Endothelial cell of umbilical vein (primary cell): ENCODE results near the gene PIK3C2G. TPM values are rescaled to one million over a fixed set of nuclear protein-coding genes. Genes with fewer than 3 reads are reported as not detected.

Experiments used
- BruUV-seq: library from RNA; stranded (reverse); fragments of 400-500 nt; replicated peaks from 2 replicates; lab custom pipeline; 2021; lab: Mats Ljungman, UMichigan
- CTCF ChIA-PET: fragments of 300-600, 350-600 bp; sonication (Branson Sonifier 250); formaldehyde crosslinking; loops from one replicate; lab custom pipeline; 2021; ENCODE audit warnings: antibody characterized with exemption, inconsistent platforms; lab: Charles Lee
- POLR2A ChIA-PET: fragments of 300-600, 350-600 bp; sonication (Branson Sonifier 250); formaldehyde crosslinking; loops from one replicate; lab custom pipeline; 2021; ENCODE audit warnings: antibody characterized with exemption, inconsistent platforms; lab: Charles Lee
- DNase-seq: peaks from one replicate; pipeline ENCODE4 v3.0.0-alpha.2; 2011; ENCODE audit warnings: low read depth, low spot score
- FAIRE-seq: peaks from 2 replicates; lab custom pipeline; 2011; peaks lifted over from hg19 to GRCh38; lab: Jason Lieb, UNC
- H2AFZ ChIP-seq: 2 replicates; pipeline ENCODE4 v1.6.0; 2012; ENCODE audit warnings: low read depth, low read length, control low read depth, inconsistent platforms
- H3K27ac ChIP-seq: 2 replicates; pipeline ENCODE4 v1.5.1; 2011; ENCODE audit warnings: low read depth, mild to moderate bottlenecking, control low read depth, low read length, moderate library complexity; ENCODE audit not compliant: insufficient read depth
- H3K27me3 ChIP-seq, 2 experiments: 2 replicates each; pipeline versions ENCODE4 v1.6.0 to v1.6.1; 2011; ENCODE audit warnings: low read length in 2 of 2, mixed read lengths in 1 of 2; ENCODE audit not compliant: control insufficient read depth in 2 of 2, insufficient read depth in 2 of 2
- H3K36me3 ChIP-seq, 2 experiments: 2 replicates in 1 of 2; 3 replicates in 1 of 2; pipeline ENCODE4 v1.5.1; 2011; ENCODE audit warnings: low read length in 2 of 2, mild to moderate bottlenecking in 1 of 2, moderate library complexity in 1 of 2; ENCODE audit not compliant: control insufficient read depth in 2 of 2, insufficient read depth in 2 of 2; ENCODE audit errors: extremely low read depth in 1 of 2
- H3K4me1 ChIP-seq: 3 replicates; pipeline ENCODE4 v1.5.1; 2011; ENCODE audit warnings: mild to moderate bottlenecking, low read length; ENCODE audit not compliant: control insufficient read depth, insufficient read depth; ENCODE audit errors: extremely low read depth
- H3K4me2 ChIP-seq: 2 replicates; pipeline ENCODE4 v1.6.1; 2011; ENCODE audit warnings: low read length, control low read depth, mixed read lengths; ENCODE audit not compliant: insufficient read depth
- H3K4me3 ChIP-seq, 3 experiments: fragments of 200-600 bp in 1 of 3; sonication (generic), shearing (Covaris generic) in 1 of 3; replicated peaks in 1 of 3; 2 replicates each; pipeline ENCODE4 v1.5.1; 2011 to 2016; ENCODE audit warnings: control low read depth in 3 of 3, low read length in 3 of 3, mild to moderate bottlenecking in 2 of 3, inconsistent platforms in 1 of 3, low read depth in 1 of 3, moderate library complexity in 1 of 3; ENCODE audit not compliant: insufficient read depth in 1 of 3
- H3K79me2 ChIP-seq: 2 replicates; pipeline ENCODE4 v1.6.0; 2012; ENCODE audit warnings: low read length, inconsistent platforms; ENCODE audit not compliant: control insufficient read depth, insufficient read depth
- H3K9ac ChIP-seq: replicated peaks from 2 replicates; pipeline ENCODE3; 2011; ENCODE audit warnings: low read length, control low read depth; ENCODE audit not compliant: insufficient read depth; ENCODE audit errors: extremely low read depth
- H3K9me1 ChIP-seq: replicated peaks from 3 replicates; pipeline ENCODE4 v1.6.0; 2011; ENCODE audit warnings: mild to moderate bottlenecking, low read length; ENCODE audit not compliant: control insufficient read depth, insufficient read depth; ENCODE audit errors: extremely low read depth
- H3K9me3 ChIP-seq: replicated peaks from 2 replicates; pipeline ENCODE4 v1.5.1; 2012; ENCODE audit warnings: low read length, inconsistent platforms; ENCODE audit not compliant: control insufficient read depth, insufficient read depth
- H4K20me1 ChIP-seq: replicated peaks from 2 replicates; pipeline ENCODE3; 2011; ENCODE audit warnings: mild to moderate bottlenecking, low read length; ENCODE audit not compliant: control insufficient read depth, insufficient read depth; ENCODE audit errors: extremely low read depth
- CTCF ChIP-seq, 2 donors: IDR thresholded peaks; 1 replicate in 1 of 2; 2 replicates in 1 of 2; pipeline ENCODE4 v1.5.1; 2011; ENCODE audit warnings: low read length in 2 of 2, mild to moderate bottlenecking in 2 of 2, moderate library complexity in 2 of 2, control low read depth in 1 of 2, inconsistent platforms in 1 of 2, low read depth in 1 of 2; ENCODE audit not compliant: insufficient read depth in 1 of 2; ENCODE audit errors: extremely low read depth in 1 of 2
- EZH2 ChIP-seq: IDR thresholded peaks from 2 replicates; pipeline ENCODE4 v1.6.1; 2012; ENCODE audit warnings: borderline replicate concordance, low read depth, mild to moderate bottlenecking, moderate library complexity, low read length, inconsistent platforms; ENCODE audit not compliant: severe bottlenecking
- FOS ChIP-seq: IDR thresholded peaks from 2 replicates; pipeline ENCODE4 v1.6.1; 2011; ENCODE audit warnings: mild to moderate bottlenecking, low read length, moderate library complexity, borderline replicate concordance; ENCODE audit not compliant: insufficient read depth
- GATA2 ChIP-seq: IDR thresholded peaks from 2 replicates; pipeline ENCODE4 v1.7.0; 2011; ENCODE audit warnings: low read depth, mild to moderate bottlenecking, moderate library complexity, mixed read lengths, low read length; ENCODE audit not compliant: insufficient read length, insufficient read depth
- JUN ChIP-seq: IDR thresholded peaks from 2 replicates; pipeline ENCODE4 v1.6.1; 2011; ENCODE audit warnings: borderline replicate concordance, low read depth; ENCODE audit not compliant: insufficient read length, insufficient read depth
- MYC ChIP-seq: IDR thresholded peaks from one replicate; pipeline ENCODE4 v1.6.1; 2011; ENCODE audit warnings: mild to moderate bottlenecking, low read depth, low read length
- POLR2A ChIP-seq: IDR thresholded peaks from 2 replicates; pipeline ENCODE4 v1.6.1; 2012; ENCODE audit warnings: low read depth, mild to moderate bottlenecking, control low read depth, low read length
- POLR2AphosphoS5 ChIP-seq: IDR thresholded peaks from 2 replicates; pipeline ENCODE4 v1.6.1; 2012; ENCODE audit warnings: low read depth, mild to moderate bottlenecking, control low read depth, low read length, moderate library complexity; ENCODE audit not compliant: insufficient read depth
- dilution Hi-C: fragments of 300-500 bp; cut with MboI; formaldehyde crosslinking; loops from one replicate; pipeline ENCODE4 v1.15.0; 2019; ENCODE audit warnings: low sequenced_read_pairs; ENCODE audit not compliant: extremely low pct_ligation_motif_present
- intact Hi-C: fragments of 100-400 bp; cut with micrococcal nuclease; formaldehyde crosslinking; loops from one replicate; pipeline ENCODE4 v1.10.0; 2022
- polyA plus RNA-seq, 4 experiments: library from polyadenylated mRNA; depleted of rRNA in 3 of 4; stranded (reverse) in 3 of 4; unstranded in 1 of 4; fragments of >200 nt; gene quantifications; 2 replicates each; pipeline versions ENCODE4 v1.2.1 to v1.2.3, GENCODE V29; 2011 to 2012; ENCODE audit warnings: missing spikeins in 1 of 4
- total RNA-seq: library from RNA; stranded (reverse); gene quantifications from 2 replicates; pipeline ENCODE4 v1.2.3, GENCODE V29; 2021
- TF ChIP-seq, protein P1 (sequence below): IDR thresholded peaks from 2 replicates; pipeline ENCODE4 v1.6.1; 2011; ENCODE audit not compliant: insufficient read depth, insufficient read length

The PIK3C2G gene
- total and polyA plus RNA-seq, 2 donors (not counting 3 experiments of a cell fraction or from before 2014, with no cell fraction given) = not detected

GRCh38 chr12:18470251-18470650 is 208.9 kb downstream of the PIK3C2G start:
- H3K27ac ChIP-seq = no peak overlapping the region
- H3K4me1 ChIP-seq = no peaks in the 10 kb centered on the region
- no TSS peak for BruUV-seq
- no peaks in the 10 kb centered on the region for H3K9me1 ChIP-seq
- H4K20me1 ChIP-seq = no peaks in the 10 kb centered on the region
- no peaks in the 10 kb centered on the region for H3K9me3 ChIP-seq
- POLR2A ChIA-PET = no interaction called here
- intact Hi-C loops (no loop called here), dilution Hi-C loops (no loop called here)
- no peak overlapping the region for H3K4me2 ChIP-seq
- no peak overlapping the region for H3K4me3 ChIP-seq
- CTCF ChIA-PET = no interaction called here
- TF ChIP-seq EZH2 (no peak), MYC (no peak), GATA2 (no peak), FOS (no peak), POLR2A (no peak), JUN (no peak), POLR2AphosphoS5 (no peak), CTCF (IDR thresholded peaks at IDR 0.05; ENCODE audit: extremely low read depth in 1 of 2, insufficient read depth in 1 of 2, low read depth in 1 of 2, low read length in 2 of 2) (no peak)
- TF ChIP-seq, protein P1, sequence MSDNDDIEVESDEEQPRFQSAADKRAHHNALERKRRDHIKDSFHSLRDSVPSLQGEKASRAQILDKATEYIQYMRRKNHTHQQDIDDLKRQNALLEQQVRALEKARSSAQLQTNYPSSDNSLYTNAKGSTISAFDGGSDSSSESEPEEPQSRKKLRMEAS = no peak
- H3K27me3 ChIP-seq = no peaks in the 10 kb centered on the region
- FAIRE-seq = no peak
- H2AFZ ChIP-seq = no peak overlapping the region
- no peaks in the 10 kb centered on the region for H3K79me2 ChIP-seq
- no peaks in the 10 kb centered on the region for H3K36me3 ChIP-seq
- no peak overlapping the region for H3K9ac ChIP-seq
- no peak for DNase-seq
